GM19099 (cell line): ENCODE results near the gene ZSCAN31.

Experiments used
- POLR2A ChIP-seq: IDR thresholded peaks from 3 replicates; pipeline ENCODE4 v1.6.1; 2011; ENCODE audit warnings: low read depth; ENCODE audit not compliant: insufficient read length; ENCODE audit errors: extremely low read depth

Gene ZSCAN31

GRCh38 chr6:28334286-28335039 is 1.5 kb downstream of the ZSCAN31 start:
- no peak for TF ChIP-seq POLR2A

- no peak for TF ChIP-seq POLR2A
Measured at GRCh38 chr6:28333599-28334018, 2.3 kb downstream of the ZSCAN31 start.

DNA sequence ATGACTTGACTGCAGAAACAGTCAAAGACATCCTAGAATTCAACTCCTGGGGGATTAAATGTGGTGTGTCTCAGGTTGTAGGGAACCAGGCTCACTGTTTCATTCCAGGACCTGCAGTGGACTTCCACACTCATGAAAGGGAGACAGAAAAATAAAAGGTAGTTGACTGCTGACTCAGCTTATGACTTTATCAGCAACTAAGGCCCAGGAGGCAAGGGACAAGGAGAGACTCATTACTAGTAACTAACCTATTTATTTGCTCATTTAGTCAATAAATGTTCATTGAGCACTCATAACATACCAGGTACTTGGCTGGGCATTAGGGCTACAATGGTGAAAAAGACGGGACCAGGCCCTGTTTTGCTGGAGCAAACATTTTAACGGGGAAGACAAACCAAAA is 2.9 kb downstream of the ZSCAN31 start:
- no peak for TF ChIP-seq POLR2A

- TF ChIP-seq POLR2A, result no peak
Measured at GRCh38 chr6:28330041-28330440, 5.9 kb downstream of the ZSCAN31 start.

- no peak for TF ChIP-seq POLR2A
Measured at GRCh38 chr6:28326371-28326948, 9.5 kb downstream of the ZSCAN31 start.

GRCh38 chr6:28323813-28324424 is 12.0 kb downstream of the ZSCAN31 start:
- no peak for TF ChIP-seq POLR2A

- TF ChIP-seq POLR2A, result no peak
Measured at GRCh38 chr6:28322661-28323060, 13.3 kb downstream of the ZSCAN31 start.

GRCh38 chr6:28315628-28316027 is 20.3 kb downstream of the ZSCAN31 start:
- TF ChIP-seq POLR2A, result no peak

DNA sequence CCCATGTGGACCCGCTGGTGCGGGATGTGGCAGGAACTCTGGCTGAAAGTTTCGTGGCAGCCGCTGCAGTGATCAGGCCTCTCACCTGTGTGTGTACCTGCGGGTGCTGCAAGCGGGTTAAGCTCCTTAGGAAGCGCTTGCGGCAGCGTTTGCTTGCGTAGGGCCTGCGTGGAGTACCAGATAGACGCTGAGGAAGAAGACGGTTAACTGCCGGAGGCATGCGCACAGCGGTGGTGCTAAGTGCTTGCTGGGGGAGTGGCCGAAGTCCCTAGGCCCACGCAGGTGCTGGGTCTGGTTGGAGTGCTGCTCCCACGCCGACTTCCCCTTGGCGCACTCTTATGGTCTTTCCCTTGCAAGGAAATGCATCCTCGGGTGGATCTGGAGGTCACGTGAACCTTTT is 23.0 kb downstream of the ZSCAN31 start:
- no peak for TF ChIP-seq POLR2A

- TF ChIP-seq POLR2A, result no peak
Measured at GRCh38 chr6:28311139-28311823, 24.7 kb downstream of the ZSCAN31 start.

- no peak for TF ChIP-seq POLR2A
Measured at GRCh38 chr6:28303570-28303969, 32.4 kb downstream of the ZSCAN31 start.

GRCh38 chr6:28296520-28297060 is 39.4 kb downstream of the ZSCAN31 start:
- TF ChIP-seq POLR2A, result no peak

GRCh38 chr6:28295326-28295725 is 40.6 kb downstream of the ZSCAN31 start:
- no peak for TF ChIP-seq POLR2A

DNA sequence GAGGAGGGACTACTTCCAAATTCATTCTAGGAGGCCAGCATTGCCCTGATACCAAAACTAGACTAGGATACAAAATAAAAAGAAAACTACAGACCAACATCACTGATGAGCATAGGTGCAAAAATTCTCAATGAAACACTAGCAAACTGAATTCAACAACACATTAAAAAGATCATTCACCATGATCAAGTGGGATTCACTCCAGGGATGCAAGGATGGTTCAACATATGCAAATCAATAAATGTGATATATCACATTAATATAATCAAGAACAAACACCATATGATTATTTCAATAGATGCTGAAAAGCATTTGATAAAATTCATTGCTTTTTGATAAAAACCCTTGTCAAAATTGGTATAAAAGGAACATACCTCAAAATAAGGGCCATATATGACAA is 44.4 kb downstream of the ZSCAN31 start:
- no peak for TF ChIP-seq POLR2A

DNA sequence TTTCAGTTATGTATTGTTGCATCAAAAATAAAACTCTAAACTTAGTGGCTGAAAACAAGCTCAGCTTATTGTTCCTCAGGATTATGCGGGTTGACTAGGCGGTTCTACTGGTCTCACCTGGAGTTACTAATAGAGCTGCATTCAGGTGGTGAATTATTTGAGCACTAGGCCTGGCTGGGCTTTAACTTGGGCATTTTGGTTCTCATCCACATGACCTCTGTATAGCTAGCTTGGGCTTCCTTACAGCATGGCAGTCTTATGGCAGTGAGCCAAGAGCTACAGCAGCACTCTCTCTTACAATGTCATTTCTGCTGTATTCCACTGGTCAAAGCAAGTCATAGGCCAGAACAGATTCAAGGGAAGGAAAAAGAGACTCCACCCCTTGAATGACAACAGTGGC is 53.0 kb downstream of the ZSCAN31 start:
- TF ChIP-seq POLR2A, result no peak
